ENCODE results near the gene CXCR4.

Gene CXCR4

GRCh38 chr2:136124805-136125204 lies 6.9 kb upstream of the CXCR4 start:
- ATAC-seq, result no peak
- TF ChIP-seq CSDC2 (CRISPR knock-in tag; IDR thresholded peaks at IDR 0.05) (no peak), ZNF8 (CRISPR knock-in tag; IDR thresholded peaks at IDR 0.05) (no peak), GLIS3 (CRISPR knock-in tag; IDR thresholded peaks at IDR 0.05) (no peak), ISL1 (CRISPR knock-in tag; IDR thresholded peaks at IDR 0.05) (no peak), CSRNP3 (CRISPR knock-in tag; IDR thresholded peaks at IDR 0.05) (no peak), ZNF565 (CRISPR knock-in tag; conservative IDR thresholded peaks at IDR 0.05; ENCODE audit: low read depth) (no peak), ARNTL (CRISPR knock-in tag; IDR thresholded peaks at IDR 0.05; ENCODE audit: borderline replicate concordance, low read depth) (no peak), PPARA (CRISPR knock-in tag; IDR thresholded peaks at IDR 0.05; ENCODE audit: borderline replicate concordance) (no peak), TCF4 (CRISPR knock-in tag; IDR thresholded peaks at IDR 0.05; ENCODE audit: borderline replicate concordance) (no peak), ZFP30 (CRISPR knock-in tag; IDR thresholded peaks at IDR 0.05) (no peak), RARB (CRISPR knock-in tag; IDR thresholded peaks at IDR 0.05) (no peak), ZFP3 (CRISPR knock-in tag; IDR thresholded peaks at IDR 0.05) (no peak), POU6F1 (CRISPR knock-in tag; IDR thresholded peaks at IDR 0.05; ENCODE audit: borderline replicate concordance, low read depth) (no peak), TOX (CRISPR knock-in tag; IDR thresholded peaks at IDR 0.05; ENCODE audit: borderline replicate concordance) (no peak), ESRRG (CRISPR knock-in tag; IDR thresholded peaks at IDR 0.05) (no peak)
- TF ChIP-seq, protein P1, sequence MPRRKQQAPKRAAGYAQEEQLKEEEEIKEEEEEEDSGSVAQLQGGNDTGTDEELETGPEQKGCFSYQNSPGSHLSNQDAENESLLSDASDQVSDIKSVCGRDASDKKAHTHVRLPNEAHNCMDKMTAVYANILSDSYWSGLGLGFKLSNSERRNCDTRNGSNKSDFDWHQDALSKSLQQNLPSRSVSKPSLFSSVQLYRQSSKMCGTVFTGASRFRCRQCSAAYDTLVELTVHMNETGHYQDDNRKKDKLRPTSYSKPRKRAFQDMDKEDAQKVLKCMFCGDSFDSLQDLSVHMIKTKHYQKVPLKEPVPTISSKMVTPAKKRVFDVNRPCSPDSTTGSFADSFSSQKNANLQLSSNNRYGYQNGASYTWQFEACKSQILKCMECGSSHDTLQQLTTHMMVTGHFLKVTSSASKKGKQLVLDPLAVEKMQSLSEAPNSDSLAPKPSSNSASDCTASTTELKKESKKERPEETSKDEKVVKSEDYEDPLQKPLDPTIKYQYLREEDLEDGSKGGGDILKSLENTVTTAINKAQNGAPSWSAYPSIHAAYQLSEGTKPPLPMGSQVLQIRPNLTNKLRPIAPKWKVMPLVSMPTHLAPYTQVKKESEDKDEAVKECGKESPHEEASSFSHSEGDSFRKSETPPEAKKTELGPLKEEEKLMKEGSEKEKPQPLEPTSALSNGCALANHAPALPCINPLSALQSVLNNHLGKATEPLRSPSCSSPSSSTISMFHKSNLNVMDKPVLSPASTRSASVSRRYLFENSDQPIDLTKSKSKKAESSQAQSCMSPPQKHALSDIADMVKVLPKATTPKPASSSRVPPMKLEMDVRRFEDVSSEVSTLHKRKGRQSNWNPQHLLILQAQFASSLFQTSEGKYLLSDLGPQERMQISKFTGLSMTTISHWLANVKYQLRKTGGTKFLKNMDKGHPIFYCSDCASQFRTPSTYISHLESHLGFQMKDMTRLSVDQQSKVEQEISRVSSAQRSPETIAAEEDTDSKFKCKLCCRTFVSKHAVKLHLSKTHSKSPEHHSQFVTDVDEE (CRISPR knock-in tag; IDR thresholded peaks at IDR 0.05), result no peak
- TF ChIP-seq, protein P2, sequence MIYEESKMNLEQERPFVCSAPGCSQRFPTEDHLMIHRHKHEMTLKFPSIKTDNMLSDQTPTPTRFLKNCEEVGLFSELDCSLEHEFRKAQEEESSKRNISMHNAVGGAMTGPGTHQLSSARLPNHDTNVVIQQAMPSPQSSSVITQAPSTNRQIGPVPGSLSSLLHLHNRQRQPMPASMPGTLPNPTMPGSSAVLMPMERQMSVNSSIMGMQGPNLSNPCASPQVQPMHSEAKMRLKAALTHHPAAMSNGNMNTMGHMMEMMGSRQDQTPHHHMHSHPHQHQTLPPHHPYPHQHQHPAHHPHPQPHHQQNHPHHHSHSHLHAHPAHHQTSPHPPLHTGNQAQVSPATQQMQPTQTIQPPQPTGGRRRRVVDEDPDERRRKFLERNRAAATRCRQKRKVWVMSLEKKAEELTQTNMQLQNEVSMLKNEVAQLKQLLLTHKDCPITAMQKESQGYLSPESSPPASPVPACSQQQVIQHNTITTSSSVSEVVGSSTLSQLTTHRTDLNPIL (CRISPR knock-in tag; IDR thresholded peaks at IDR 0.05; ENCODE audit: low read depth), result no peak
- TF ChIP-seq, protein P3, sequence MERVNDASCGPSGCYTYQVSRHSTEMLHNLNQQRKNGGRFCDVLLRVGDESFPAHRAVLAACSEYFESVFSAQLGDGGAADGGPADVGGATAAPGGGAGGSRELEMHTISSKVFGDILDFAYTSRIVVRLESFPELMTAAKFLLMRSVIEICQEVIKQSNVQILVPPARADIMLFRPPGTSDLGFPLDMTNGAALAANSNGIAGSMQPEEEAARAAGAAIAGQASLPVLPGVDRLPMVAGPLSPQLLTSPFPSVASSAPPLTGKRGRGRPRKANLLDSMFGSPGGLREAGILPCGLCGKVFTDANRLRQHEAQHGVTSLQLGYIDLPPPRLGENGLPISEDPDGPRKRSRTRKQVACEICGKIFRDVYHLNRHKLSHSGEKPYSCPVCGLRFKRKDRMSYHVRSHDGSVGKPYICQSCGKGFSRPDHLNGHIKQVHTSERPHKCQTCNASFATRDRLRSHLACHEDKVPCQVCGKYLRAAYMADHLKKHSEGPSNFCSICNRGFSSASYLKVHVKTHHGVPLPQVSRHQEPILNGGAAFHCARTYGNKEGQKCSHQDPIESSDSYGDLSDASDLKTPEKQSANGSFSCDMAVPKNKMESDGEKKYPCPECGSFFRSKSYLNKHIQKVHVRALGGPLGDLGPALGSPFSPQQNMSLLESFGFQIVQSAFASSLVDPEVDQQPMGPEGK (CRISPR knock-in tag; IDR thresholded peaks at IDR 0.05; ENCODE audit: borderline replicate concordance), result no peak

- ATAC-seq, result no peak
- TF ChIP-seq CSRNP3 (CRISPR knock-in tag; IDR thresholded peaks at IDR 0.05) (no peak), ZNF70 (CRISPR knock-in tag; IDR thresholded peaks at IDR 0.05) (no peak), SNAI2 (CRISPR knock-in tag; IDR thresholded peaks at IDR 0.05) (no peak), ZFP30 (CRISPR knock-in tag; IDR thresholded peaks at IDR 0.05) (no peak), ESRRG (CRISPR knock-in tag; IDR thresholded peaks at IDR 0.05) (no peak), BACH2 (CRISPR knock-in tag; IDR thresholded peaks at IDR 0.05; ENCODE audit: borderline replicate concordance) (no peak), OSR1 (CRISPR knock-in tag; IDR thresholded peaks at IDR 0.05) (no peak), CSDC2 (CRISPR knock-in tag; IDR thresholded peaks at IDR 0.05) (no peak), ZNF8 (CRISPR knock-in tag; IDR thresholded peaks at IDR 0.05) (no peak), TCF4 (CRISPR knock-in tag; IDR thresholded peaks at IDR 0.05; ENCODE audit: borderline replicate concordance) (no peak), ZNF565 (CRISPR knock-in tag; conservative IDR thresholded peaks at IDR 0.05; ENCODE audit: low read depth) (no peak), PPARA (CRISPR knock-in tag; IDR thresholded peaks at IDR 0.05; ENCODE audit: borderline replicate concordance) (no peak)
- TF ChIP-seq, protein P2 (CRISPR knock-in tag; IDR thresholded peaks at IDR 0.05; ENCODE audit: low read depth), result no peak
- TF ChIP-seq, protein P1 (CRISPR knock-in tag; IDR thresholded peaks at IDR 0.05), result no peak
- TF ChIP-seq, protein P3 (CRISPR knock-in tag; IDR thresholded peaks at IDR 0.05; ENCODE audit: borderline replicate concordance), result no peak
Measured at GRCh38 chr2:136122661-136123060, 4.7 kb upstream of the CXCR4 start.

All from SK-N-SH treated with all-trans-retinoic acid at 6 μM for 48 hours (cell line).